ENCODE data around the gene FSTL4.

- TF ChIP-seq CTCF (optimal IDR thresholded peaks at IDR 0.05 in 1 of 3, IDR thresholded peaks at IDR 0.05 in 1 of 3, conservative IDR thresholded peaks at IDR 0.05 in 1 of 3; ENCODE audit: extremely low read depth in 1 of 3, insufficient read depth in 2 of 3, low read length in 3 of 3) (no peak), EZH2 (IDR thresholded peaks at IDR 0.05; ENCODE audit: low read length) (no peak)
Observed at GRCh38 chr5:133546500-133546899, 65.8 kb downstream of the FSTL4 start.

All from keratinocyte (primary cell).